Measurements from ENCODE around the gene TRIM9.
A peak's percentile ranks its signal among the peaks of the same experiment; 100 is the strongest.

TRIM9 gene

GRCh38 chr14:51093371-51094281, 1.3 kb downstream of the TRIM9 start:
- DNase-seq = peak; percentile 23 to 50

DNA sequence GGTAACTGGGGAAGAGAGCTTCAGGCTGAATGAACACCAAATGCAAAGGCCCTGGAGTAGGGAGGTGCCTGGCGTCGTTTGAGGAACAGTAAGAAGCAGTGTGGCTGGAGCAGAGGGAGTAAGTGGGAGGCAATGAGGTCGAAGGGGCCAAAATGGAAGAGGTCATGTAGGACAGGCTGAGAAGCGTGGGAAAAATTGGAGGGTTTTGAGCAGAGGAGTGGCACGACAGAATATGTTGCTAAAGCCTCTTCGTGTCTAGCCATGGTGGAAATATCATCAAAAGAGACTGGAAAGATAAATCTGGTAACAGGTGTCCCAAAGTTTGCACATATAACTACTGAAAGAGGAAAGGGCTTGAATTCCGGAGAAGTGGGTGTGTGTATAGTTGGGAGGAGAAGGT, 1.9 kb downstream of the TRIM9 start:
- no peak for DNase-seq

DNA sequence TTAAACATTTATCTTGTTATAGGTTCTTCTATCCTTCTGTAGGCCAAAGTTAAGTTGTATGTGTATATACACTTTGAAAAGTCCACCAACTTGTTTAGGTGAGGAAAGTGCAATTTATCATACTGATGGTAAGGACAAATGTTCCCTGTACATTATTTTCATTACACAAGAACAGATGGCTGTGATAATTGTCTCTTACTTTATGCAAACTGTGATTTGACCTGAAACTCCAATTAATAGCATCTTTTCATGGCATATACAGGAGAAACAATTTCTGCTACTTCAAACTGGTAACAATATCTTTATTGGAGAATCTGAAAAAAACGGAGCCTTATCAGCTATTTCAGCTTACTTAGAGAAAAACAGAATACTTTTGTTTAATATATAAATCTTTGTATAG, 5.6 kb downstream of the TRIM9 start:
- no peak for DNase-seq

GRCh38 chr14:51087031-51087441, 7.9 kb downstream of the TRIM9 start:
- DNase-seq = no peak

- DNase-seq = no peak
Observed at GRCh38 chr14:51086044-51086443, 8.9 kb downstream of the TRIM9 start.

DNA sequence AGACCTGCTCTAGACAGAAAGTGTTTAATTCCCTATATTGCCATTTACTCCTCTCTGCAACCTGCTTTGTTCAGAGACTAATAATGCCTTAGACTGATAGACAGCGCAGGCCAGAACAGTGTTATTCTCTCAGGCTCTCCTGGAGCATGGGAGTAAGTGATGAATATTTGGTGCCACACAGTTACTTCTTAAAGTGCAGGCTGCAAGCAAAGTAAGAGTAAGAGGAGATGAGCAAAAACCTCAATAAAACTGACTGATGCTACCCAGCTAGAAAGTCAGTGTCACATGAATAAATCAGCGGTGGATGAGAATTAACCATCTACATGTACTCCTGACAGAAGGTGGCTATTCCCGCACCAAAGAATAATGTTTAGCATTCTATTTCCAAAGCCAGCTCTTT, 9.9 kb downstream of the TRIM9 start:
- no peak for DNase-seq

- DNase-seq = no peak
Observed at GRCh38 chr14:51084507-51084906, 10.4 kb downstream of the TRIM9 start.

- DNase-seq = no peak
Observed at GRCh38 chr14:51082349-51082748, 12.6 kb downstream of the TRIM9 start.

DNA sequence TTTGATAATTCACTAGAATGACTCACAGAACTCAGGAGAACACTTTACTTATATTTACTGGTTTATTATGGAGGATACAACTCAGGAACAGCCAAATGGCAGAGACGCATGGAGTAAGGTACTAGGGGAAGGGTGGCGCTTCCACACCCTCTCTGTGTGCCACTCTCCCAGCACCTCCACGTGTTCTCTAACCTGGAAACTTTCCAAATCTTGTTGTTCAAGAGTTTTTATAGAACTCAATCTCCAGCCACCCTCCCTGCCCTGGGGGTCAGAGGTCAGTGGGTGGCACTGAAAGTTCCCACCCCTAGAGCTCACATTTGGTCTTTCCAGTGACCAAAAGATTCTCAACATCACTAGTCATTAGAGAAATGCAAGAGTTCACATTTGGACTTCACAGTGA, 13.2 kb downstream of the TRIM9 start:
- DNase-seq = no peak

- no peak for DNase-seq
Observed at GRCh38 chr14:51081209-51081608, 13.7 kb downstream of the TRIM9 start.

GRCh38 chr14:51080645-51081044, 14.3 kb downstream of the TRIM9 start:
- DNase-seq = no peak

DNA sequence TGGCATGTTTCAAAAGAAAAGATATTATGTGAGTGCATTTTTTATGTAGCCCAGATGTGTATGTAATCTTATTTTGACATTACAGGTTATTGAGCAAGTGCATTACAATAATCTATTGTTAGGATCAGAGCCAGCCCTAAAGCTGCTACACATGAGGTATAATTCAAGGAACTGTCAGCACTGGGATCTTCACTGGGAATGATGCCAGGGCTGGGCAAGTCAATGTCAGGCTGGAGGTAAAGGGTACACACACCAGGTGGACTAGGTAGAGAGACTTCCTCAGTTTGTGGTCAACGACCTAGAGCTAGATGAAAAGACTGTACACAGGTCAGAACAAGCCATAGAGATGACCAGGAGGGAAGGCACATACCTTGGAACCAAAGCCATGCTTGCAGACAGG, 15.4 kb downstream of the TRIM9 start:
- no peak for DNase-seq

DNA sequence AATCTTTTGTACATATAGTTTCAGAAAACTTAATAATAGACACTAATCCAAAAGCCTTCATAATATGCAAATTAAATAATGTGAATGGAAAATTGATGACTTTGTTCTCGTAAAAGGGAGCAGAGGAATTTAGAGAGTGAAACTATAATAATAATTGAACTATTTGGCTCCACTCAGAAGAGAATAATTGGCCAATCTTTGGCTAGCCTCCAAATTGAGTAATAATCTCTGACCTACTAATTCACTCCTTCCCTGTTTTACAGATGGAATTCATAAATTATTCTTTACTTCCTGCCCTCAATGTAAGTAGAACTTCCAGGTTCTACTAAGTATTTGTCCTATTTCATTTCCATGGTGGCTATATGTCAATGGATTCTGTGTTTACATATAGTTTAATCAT, 15.8 kb downstream of the TRIM9 start:
- no peak for DNase-seq

- no peak for DNase-seq
Observed at GRCh38 chr14:51074701-51075385, 20.1 kb downstream of the TRIM9 start.

DNA sequence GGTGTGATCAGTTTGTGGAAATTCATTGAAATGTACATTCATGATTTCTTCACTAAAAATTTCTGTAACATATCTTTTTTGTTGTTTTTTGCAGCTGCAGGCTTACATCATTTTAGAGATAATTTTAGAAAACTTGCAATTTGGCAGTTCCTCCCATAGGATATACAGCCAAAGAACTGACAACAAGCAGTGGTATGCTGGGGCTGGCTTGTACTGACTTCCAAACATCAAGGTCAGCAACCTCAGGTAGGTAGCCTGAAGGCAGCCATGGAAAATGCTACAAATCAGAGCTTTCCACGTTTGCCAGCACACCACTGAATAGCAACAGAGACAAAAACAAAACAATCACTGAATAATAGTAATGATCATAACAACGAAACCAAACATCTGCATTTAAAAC, 21.2 kb downstream of the TRIM9 start:
- no peak for DNase-seq

DNA sequence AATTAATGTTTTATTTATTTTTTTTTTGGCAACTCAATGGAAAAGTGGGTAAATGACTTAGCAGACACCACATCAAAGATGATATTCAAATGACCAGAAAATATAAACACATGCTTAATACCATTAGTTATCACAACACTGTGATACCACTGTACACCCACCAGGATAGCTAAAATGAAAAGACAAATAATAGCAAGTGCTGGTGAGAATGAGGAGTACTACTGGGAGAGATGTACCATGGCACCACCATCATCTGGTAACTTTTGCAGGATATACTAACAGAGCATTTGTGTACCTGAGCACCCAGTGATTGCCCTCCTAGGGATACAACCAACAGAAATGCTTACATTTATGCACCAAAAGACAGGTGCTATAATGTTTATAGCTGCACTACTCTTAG, 21.9 kb downstream of the TRIM9 start:
- no peak for DNase-seq

DNA sequence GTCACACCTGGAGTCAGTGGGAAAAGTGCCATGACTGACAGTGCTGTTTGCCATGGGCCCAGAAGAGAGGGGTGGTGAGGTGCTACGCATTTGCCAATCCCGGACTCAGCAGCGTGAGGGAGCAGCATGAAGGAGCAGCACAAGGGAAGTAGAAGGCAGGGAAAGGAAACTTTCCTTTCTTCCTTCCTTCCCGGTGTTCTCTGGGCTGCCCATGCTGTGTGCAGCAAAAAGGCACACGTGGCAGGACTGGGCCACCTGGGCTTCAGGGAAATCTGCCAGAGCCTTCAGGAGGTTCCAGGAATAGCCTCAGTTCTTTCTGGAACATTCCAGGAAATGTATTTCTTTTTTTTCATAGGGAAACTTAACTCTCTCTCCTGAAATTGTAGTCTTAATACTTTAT, 23.0 kb downstream of the TRIM9 start:
- no peak for DNase-seq

DNA sequence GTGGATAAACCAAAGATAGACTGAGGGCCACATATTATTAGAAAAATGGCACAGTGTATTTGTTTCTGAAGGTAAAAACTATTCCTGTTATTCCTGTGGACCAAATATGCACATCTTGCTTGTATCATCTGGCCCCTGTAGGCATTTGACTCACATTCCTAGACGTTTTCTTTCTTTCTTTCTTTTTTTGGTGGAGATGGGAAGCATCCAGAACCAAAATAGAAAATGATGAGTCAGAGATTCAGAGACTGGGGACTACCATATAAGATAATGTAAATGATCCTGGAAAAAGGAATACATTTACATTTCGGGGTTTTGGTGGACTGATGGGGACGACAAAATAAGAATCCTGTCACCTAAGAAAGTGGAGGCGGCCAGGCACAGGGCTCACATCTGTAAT, 24.2 kb downstream of the TRIM9 start:
- DNase-seq = no peak

- no peak for DNase-seq
Observed at GRCh38 chr14:51069055-51069454, 25.9 kb downstream of the TRIM9 start.

DNA sequence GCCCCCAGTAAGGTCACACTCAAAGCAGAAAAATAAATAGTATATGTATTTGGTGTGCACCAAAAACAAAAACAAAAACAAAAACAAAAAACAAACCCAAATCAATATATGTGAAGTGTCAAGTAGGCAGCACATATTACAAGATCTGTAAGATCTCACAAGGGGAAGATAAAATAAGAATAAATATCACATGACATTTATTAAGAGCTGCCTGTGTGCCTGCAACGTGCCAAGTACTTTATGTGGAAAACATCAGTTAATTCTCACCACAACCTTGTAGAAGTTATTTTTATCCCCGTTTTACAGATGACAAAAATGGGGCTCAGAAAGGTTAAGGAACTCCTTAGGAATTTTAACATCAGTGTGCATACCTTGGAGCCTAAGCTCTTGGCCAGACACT, 26.6 kb downstream of the TRIM9 start:
- no peak for DNase-seq

DNA sequence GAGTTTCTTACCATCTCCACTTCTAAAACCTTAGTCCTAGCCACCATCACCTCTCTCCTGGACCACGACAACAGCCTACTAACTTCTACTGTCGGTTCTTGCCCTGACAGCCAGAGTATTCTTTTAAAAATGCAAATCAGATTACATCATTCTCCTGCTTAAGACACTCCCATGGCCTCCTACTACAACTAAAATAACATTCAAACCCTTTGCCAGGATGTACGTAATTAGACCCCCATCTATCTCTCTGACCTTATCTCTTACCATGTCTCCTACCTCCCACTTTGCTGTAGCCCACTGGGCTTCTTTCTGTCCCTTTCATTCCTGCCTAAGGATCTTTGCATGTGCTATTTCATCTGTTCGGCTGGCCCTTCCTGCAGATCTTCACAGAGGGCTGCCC, 27.6 kb downstream of the TRIM9 start:
- no peak for DNase-seq

GRCh38 chr14:51066576-51066975, 28.3 kb downstream of the TRIM9 start:
- no peak for DNase-seq

- DNase-seq = no peak
Observed at GRCh38 chr14:51059032-51059431, 35.9 kb downstream of the TRIM9 start.

GRCh38 chr14:51058382-51058781, 36.5 kb downstream of the TRIM9 start:
- no peak for DNase-seq

- DNase-seq = no peak
Observed at GRCh38 chr14:51056421-51056820, 38.5 kb downstream of the TRIM9 start.
